ENCODE results near the gene CRIP1.
A peak's percentile ranks its signal among the peaks of the same experiment; 100 is the strongest.

Gene CRIP1

GRCh38 chr14:105492031-105492970, 5.6 kb downstream of the CRIP1 start:
- Histone ChIP-seq H3K9ac (ENCODE audit: low read length) (no peak overlapping the region), H3K9me2 (replicated peaks; ENCODE audit: insufficient read depth, low read length) (no peaks in the 10 kb centered on the region), H4K20me1 (ENCODE audit: insufficient read depth, low read length) (0 out of 2 replicates have a peak, but pooled peaks cover 4% of the 10 kb centered on the region), H3K4me2 (ENCODE audit: low read depth, low read length) (peak overlapping the region; percentile 70; the same call in 1 of the 2 replicates), H3K4me1 (ENCODE audit: low read length) (peaks cover 17% of the 10 kb centered on the region), H3K4me3 (ENCODE audit: low read length) (peak overlapping the region; percentile 90; the same call in 1 of the 2 replicates), H3K79me2 (ENCODE audit: low read length) (peaks cover 29% of the 10 kb centered on the region), H3K27ac (ENCODE audit: low read length) (no peak overlapping the region), H3K36me3 (replicated peaks; ENCODE audit: insufficient read depth, low read length) (no peaks in the 10 kb centered on the region), H3K9me3 (replicated peaks; ENCODE audit: insufficient read depth, low read length) (no peaks in the 10 kb centered on the region), H3K27me3 (replicated peaks; ENCODE audit: insufficient read depth, low read length) (no peaks in the 10 kb centered on the region), H2AFZ (ENCODE audit: low read length) (no peak overlapping the region), H3F3A (ENCODE audit: insufficient read depth, low read length) (peaks cover 8% of the 10 kb centered on the region; the same call in 1 of the 2 replicates)
- no peak for DNase-seq
- TF ChIP-seq EZH2 (optimal IDR thresholded peaks at IDR 0.05; ENCODE audit: low read depth, low read length): no peak
- no peak for TF ChIP-seq EZH2phosphoT487 (IDR thresholded peaks at IDR 0.05; ENCODE audit: low read length)
- TF ChIP-seq CTCF (IDR thresholded peaks at IDR 0.05; ENCODE audit: low read length): no peak

GRCh38 chr14:105492971-105493871, 6.5 kb downstream of the CRIP1 start:
- Histone ChIP-seq H3K79me2 (ENCODE audit: low read length) (peaks cover 25% of the 10 kb centered on the region), H4K20me1 (ENCODE audit: insufficient read depth, low read length) (0 out of 2 replicates have a peak, but pooled peaks cover 4% of the 10 kb centered on the region), H3K27ac (ENCODE audit: low read length) (no peak overlapping the region), H3K4me3 (ENCODE audit: low read length) (no peak overlapping the region), H3K4me2 (ENCODE audit: low read depth, low read length) (no peak overlapping the region), H3F3A (ENCODE audit: insufficient read depth, low read length) (peaks cover 8% of the 10 kb centered on the region; the same call in 1 of the 2 replicates), H3K4me1 (ENCODE audit: low read length) (peaks cover 17% of the 10 kb centered on the region), H3K9me3 (replicated peaks; ENCODE audit: insufficient read depth, low read length) (no peaks in the 10 kb centered on the region), H3K36me3 (replicated peaks; ENCODE audit: insufficient read depth, low read length) (no peaks in the 10 kb centered on the region), H2AFZ (ENCODE audit: low read length) (no peak overlapping the region), H3K9me2 (replicated peaks; ENCODE audit: insufficient read depth, low read length) (no peaks in the 10 kb centered on the region), H3K27me3 (replicated peaks; ENCODE audit: insufficient read depth, low read length) (no peaks in the 10 kb centered on the region), H3K9ac (ENCODE audit: low read length) (no peak overlapping the region)
- TF ChIP-seq EZH2 (optimal IDR thresholded peaks at IDR 0.05; ENCODE audit: low read depth, low read length) (no peak), CTCF (IDR thresholded peaks at IDR 0.05; ENCODE audit: low read length) (no peak), EZH2phosphoT487 (IDR thresholded peaks at IDR 0.05; ENCODE audit: low read length) (no peak)
- no peak for DNase-seq

GRCh38 chr14:105493921-105494605, 7.4 kb downstream of the CRIP1 start:
- no peak overlapping the region for H3K27ac ChIP-seq (ENCODE audit: low read length)
- no peaks in the 10 kb centered on the region for H3K36me3 ChIP-seq (replicated peaks; ENCODE audit: insufficient read depth, low read length)
- H4K20me1 ChIP-seq (ENCODE audit: insufficient read depth, low read length): 0 out of 2 replicates have a peak, but pooled peaks cover 4% of the 10 kb centered on the region
- no peak for TF ChIP-seq EZH2phosphoT487 (IDR thresholded peaks at IDR 0.05; ENCODE audit: low read length)
- no peak for TF ChIP-seq EZH2 (optimal IDR thresholded peaks at IDR 0.05; ENCODE audit: low read depth, low read length)
- no peak for TF ChIP-seq CTCF (IDR thresholded peaks at IDR 0.05; ENCODE audit: low read length)
- peaks cover 10% of the 10 kb centered on the region for H3K4me1 ChIP-seq (ENCODE audit: low read length)
- H3K4me3 ChIP-seq (ENCODE audit: low read length): no peak overlapping the region
- H3K9ac ChIP-seq (ENCODE audit: low read length): no peak overlapping the region
- peaks cover 8% of the 10 kb centered on the region; the same call in 1 of the 2 replicates for H3F3A ChIP-seq (ENCODE audit: insufficient read depth, low read length)
- H3K79me2 ChIP-seq (ENCODE audit: low read length): peaks cover 16% of the 10 kb centered on the region
- no peaks in the 10 kb centered on the region for H3K9me3 ChIP-seq (replicated peaks; ENCODE audit: insufficient read depth, low read length)
- no peak overlapping the region for H3K4me2 ChIP-seq (ENCODE audit: low read depth, low read length)
- DNase-seq: no peak
- H2AFZ ChIP-seq (ENCODE audit: low read length): no peak overlapping the region
- no peaks in the 10 kb centered on the region for H3K9me2 ChIP-seq (replicated peaks; ENCODE audit: insufficient read depth, low read length)
- no peaks in the 10 kb centered on the region for H3K27me3 ChIP-seq (replicated peaks; ENCODE audit: insufficient read depth, low read length)

Data from MM.1S (cell line).